Measurements from ENCODE around the gene C12orf75.

- TF ChIP-seq CTCF (conservative IDR thresholded peaks at IDR 0.05), result no peak
- TF ChIP-seq ZFX (IDR thresholded peaks at IDR 0.05), result no peak
Observed at GRCh38 chr12:105331805-105332251, 1.3 kb downstream of the C12orf75 start.
